ENCODE data around the gene SHC4. TPM values are rescaled to one million over a fixed set of nuclear protein-coding genes. Genes with fewer than 3 reads are reported as not detected.

SHC4 gene
- total and polyA plus RNA-seq, 9 of the 15 experiments (the other 6 are each of a cell fraction or from before 2014, with no cell fraction given): 0.43 to 1.2 (median 0.67) TPM

DNA sequence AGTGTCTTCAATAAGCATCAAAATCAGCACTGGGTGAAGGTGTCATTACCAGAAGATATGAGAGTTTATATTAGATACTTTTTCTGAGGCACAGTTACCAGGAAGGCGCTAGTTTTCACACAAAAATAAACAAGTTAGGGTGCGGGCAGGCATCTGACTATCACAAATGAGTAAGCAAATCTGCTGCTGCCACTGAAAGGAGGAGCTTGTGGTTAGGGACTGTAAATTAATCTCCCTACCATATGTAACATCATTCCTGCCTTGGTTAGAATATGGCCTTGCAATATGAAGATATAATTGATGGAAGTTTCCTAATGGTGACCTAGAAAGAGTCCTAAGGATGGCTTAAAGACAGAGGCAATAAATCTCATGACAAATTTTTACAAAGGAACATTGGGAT lies 105.3 kb downstream of the SHC4 start (continued):
- TF ChIP-seq, protein P1, sequence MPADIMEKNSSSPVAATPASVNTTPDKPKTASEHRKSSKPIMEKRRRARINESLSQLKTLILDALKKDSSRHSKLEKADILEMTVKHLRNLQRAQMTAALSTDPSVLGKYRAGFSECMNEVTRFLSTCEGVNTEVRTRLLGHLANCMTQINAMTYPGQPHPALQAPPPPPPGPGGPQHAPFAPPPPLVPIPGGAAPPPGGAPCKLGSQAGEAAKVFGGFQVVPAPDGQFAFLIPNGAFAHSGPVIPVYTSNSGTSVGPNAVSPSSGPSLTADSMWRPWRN (IDR thresholded peaks at IDR 0.05; ENCODE audit: low read depth): no peak
- TF ChIP-seq ZNF318 (IDR thresholded peaks at IDR 0.05; ENCODE audit: borderline replicate concordance in 1 of 2, low read depth in 1 of 2): no peak
- peak; percentile 38; the same call in 1 of the 2 replicates for TF ChIP-seq NCOR1 (IDR thresholded peaks at IDR 0.05)
- no peak for TF ChIP-seq E2F4 (CRISPR knock-in tag; IDR thresholded peaks at IDR 0.05; ENCODE audit: low read depth)
- TF ChIP-seq ZNF217 (CRISPR knock-in tag; IDR thresholded peaks at IDR 0.05): no peak
- TF ChIP-seq HMG20B (CRISPR knock-in tag; IDR thresholded peaks at IDR 0.05): no peak
- TF ChIP-seq PRMT5 (CRISPR knock-in tag; IDR thresholded peaks at IDR 0.05): no peak
- TF ChIP-seq NEUROD1 (IDR thresholded peaks at IDR 0.05; ENCODE audit: borderline replicate concordance, low read depth, low read length, partially characterized antibody): no peak
- TF ChIP-seq ILF3 (IDR thresholded peaks at IDR 0.05; ENCODE audit: borderline replicate concordance): no peak
- no peak for TF ChIP-seq PHF8 (IDR thresholded peaks at IDR 0.05; ENCODE audit: borderline replicate concordance, low read length)
- TF ChIP-seq PCBP2 (IDR thresholded peaks at IDR 0.05; ENCODE audit: low read depth, low read length, poor library complexity, severe bottlenecking): no peak
- TF ChIP-seq CBFA2T3 (IDR thresholded peaks at IDR 0.05): peak; percentile 73

Data from K562 (cell line).